ENCODE data around the gene RPLP1.

- TF ChIP-seq RFX5 (IDR thresholded peaks at IDR 0.05; ENCODE audit: low read length) (no peak), CTCF (IDR thresholded peaks at IDR 0.05) (no peak), RCOR1 (IDR thresholded peaks at IDR 0.05; ENCODE audit: low read length) (no peak), USF1 (IDR thresholded peaks at IDR 0.05; ENCODE audit: borderline replicate concordance, low read depth) (no peak), USF2 (IDR thresholded peaks at IDR 0.05; ENCODE audit: borderline replicate concordance, low read depth, low read length) (no peak), JUND (IDR thresholded peaks at IDR 0.05) (no peak), EZH2phosphoT487 (IDR thresholded peaks at IDR 0.05; ENCODE audit: borderline replicate concordance, low read depth) (no peak), EP300 (IDR thresholded peaks at IDR 0.05; ENCODE audit: borderline replicate concordance in 1 of 2, low read depth in 1 of 2, low read length in 1 of 2) (no peak), ZBTB33 (IDR thresholded peaks at IDR 0.05; ENCODE audit: borderline replicate concordance, low read depth) (no peak), YY1 (IDR thresholded peaks at IDR 0.05; ENCODE audit: low read depth) (no peak), TAF1 (IDR thresholded peaks at IDR 0.05; ENCODE audit: borderline replicate concordance, low read depth, low read length) (no peak), CHD2 (IDR thresholded peaks at IDR 0.05; ENCODE audit: low read length, partially characterized antibody) (no peak), REST (IDR thresholded peaks at IDR 0.05; ENCODE audit: low read depth, low read length) (no peak), TEAD4 (IDR thresholded peaks at IDR 0.05; ENCODE audit: borderline replicate concordance, insufficient read depth) (no peak)
These were observed 15.0 kb downstream of the RPLP1 start for GRCh38 chr15:69467636-69468035.
